Measurements from ENCODE around the gene ST8SIA4.

GRCh38 chr5:100902440-100903038 is 543 bp downstream of the ST8SIA4 start:
- TF ChIP-seq CTCF (conservative IDR thresholded peaks at IDR 0.05; ENCODE audit: low read depth, low read length), result no peak
- TF ChIP-seq EZH2 (IDR thresholded peaks at IDR 0.05; ENCODE audit: borderline replicate concordance, low read depth, low read length, poor library complexity, severe bottlenecking), result no peak

All from A673 (cell line).